ENCODE measurements around the gene DGKH. TPM values are rescaled to one million over a fixed set of nuclear protein-coding genes. Genes with fewer than 3 reads are reported as not detected.

DGKH gene
- polyA plus RNA-seq, 12 donors = 2.9 to 6.5 (median 4.3) TPM; not detected in 1

DNA sequence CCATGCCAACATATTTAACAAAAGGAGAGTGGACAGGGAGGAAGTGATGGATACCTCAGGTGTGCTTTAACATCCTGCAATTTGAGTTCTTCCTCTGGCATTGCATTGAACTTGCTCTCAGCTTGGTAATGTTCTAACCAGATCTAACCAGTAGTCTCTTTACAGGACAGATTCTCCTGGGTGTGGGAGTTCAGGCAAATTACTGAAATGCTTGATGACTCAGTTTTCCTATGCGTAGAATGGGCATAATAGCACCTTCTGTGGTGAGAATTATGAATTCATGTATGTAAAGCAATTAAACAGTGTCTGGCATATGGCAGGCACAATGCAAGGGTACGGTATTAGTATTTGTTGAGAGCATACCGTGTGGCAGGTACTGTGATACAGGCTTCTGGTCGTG lies 227.1 kb downstream of the DGKH start:
- DNase-seq = no peak

- no peak for DNase-seq
These were observed 228.2 kb downstream of the DGKH start for GRCh38 chr13:42276683-42277082.

DNA sequence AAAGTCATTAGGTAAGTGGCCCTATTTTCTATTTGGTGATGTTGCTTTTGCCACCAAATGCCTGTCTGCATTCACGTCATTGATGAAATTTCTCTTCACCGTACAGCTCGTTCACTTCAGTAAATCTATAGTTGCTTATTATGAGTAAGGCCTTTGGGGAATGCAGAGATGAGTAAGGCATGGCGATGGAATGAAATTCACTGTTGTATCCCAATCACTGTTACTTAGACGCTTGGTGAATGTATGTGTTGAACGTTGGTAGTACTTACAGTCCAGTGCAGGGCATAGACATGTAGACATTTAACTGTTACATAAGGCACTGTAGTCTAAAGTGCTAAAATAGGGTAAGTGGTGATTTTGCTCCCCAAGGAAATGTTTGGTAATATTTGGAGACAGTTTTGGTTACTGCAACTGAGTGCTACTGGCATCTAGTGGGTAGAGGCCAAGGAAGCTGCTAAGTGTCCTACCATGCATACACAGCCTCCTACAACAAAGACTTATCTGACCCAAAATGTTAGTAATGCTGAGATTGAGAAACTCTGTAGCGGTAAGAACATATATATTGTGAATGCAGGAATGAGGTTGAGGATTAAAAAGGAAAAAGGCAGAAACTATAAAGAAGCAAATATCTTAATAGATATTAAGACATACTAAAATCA lies 229.3 kb downstream of the DGKH start:
- DNase-seq = no peak

DNA sequence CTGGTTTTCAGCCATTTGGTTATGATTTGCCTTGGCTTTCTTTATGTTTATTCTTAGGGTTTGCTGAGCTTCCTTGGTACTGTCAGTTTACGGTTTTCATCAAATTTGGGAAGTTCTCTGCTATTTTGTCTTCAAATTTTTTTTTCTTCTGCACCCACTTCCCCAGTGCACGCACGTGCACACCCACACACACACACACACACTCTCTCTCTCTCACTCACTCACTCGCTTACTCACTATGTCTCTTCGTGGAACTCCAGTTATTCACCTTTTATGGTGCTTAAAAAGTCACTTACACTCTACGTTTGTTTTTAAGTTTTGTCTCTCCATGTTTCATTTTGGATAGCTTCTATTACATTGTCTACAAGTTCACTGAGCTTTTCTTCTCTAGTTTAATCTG lies 230.6 kb downstream of the DGKH start:
- peak; percentile 7 for DNase-seq

DNA sequence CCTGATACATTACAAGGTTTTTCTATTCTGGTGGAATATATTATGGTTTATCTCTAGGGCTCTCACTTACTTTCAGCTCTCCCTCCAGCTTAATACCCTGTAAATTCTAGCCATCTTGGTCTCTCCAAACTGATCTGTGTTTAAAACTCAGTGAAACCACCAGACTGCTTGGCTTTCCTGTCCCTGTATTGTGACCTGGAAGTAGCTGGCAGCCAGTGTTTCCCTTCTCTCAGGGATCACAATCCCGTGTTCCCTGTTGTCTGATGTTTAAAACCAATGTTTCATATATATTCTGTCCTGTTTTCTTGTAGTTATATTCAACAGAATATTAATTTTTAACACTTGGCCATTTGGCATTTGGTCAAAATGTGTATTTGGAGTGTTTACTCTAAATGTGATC lies 231.5 kb downstream of the DGKH start:
- DNase-seq = no peak

DNA sequence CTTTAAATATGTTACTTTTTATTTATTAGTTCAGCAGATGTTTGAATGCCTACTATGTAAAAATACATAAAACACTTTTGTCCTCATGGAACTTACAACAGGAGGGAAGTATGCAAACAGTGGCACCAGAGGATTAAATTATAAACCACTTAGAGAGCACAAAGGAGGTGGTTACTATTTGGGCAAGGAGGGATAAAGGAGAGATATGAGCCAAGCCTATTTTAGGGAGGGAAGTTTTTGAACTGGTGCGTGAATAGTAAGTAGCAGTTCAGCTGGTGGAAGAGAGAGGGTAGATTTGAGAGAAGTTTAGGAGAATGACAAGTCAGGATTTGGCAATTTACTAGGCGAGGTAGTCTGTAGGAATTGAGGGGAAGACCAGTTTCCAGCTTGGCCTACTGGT lies 232.1 kb downstream of the DGKH start:
- no peak for DNase-seq

GRCh38 chr13:42283574-42283973 lies 235.1 kb downstream of the DGKH start:
- DNase-seq = no peak

GRCh38 chr13:42284068-42284467 lies 235.6 kb downstream of the DGKH start:
- DNase-seq = no peak

Other genes starting within 250 kb of the DGKH start
- 10 to 100 TPM in 7 of 12 donors, 1 to 10 TPM in 4, not detected in 1; 8.4 to 11.6 (median 10.4) TPM for gene VWA8, start 87.5 kb upstream of the DGKH start, polyA plus RNA-seq (ENCODE audit: insufficient read length in 12 of 12)
- gene AKAP11, start 223.5 kb downstream of the DGKH start, polyA plus RNA-seq (ENCODE audit: insufficient read length in 12 of 12) = 10 to 100 TPM in 11 of 12 donors, not detected in 1; 21.0 to 29.5 (median 24.8) TPM